Non-pigmented ciliary epithelial cell (primary cell): ENCODE data around the gene FAM168A.
"Not testable (repeated sequence)": the region's sequence is repeated elsewhere in the genome, so short reads cannot be mapped to it uniquely, and the experiment has no call there.

Source experiments
- DNase-seq: peaks from one replicate; pipeline ENCODE4 v3.0.0-alpha.2; 2010; ENCODE audit warnings: low read depth

FAM168A gene

DNA sequence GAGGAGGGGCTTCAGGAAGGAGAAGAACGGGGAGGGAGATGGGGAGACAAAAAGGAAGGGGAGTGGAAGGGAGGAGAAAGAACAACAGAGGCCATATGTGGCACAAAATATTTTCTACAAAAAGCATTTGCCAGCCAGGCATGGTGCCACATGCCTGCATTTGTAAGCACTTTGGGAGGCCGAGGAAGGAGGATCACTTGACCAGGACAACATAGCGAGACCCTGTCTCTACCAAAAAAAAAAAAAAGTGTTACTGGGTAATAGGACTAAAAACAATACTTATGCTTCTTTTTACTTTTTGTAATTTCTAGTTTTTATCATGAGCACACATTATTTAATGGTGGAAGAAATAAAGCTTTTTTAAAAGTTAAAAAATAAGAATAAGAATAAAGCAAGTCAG, 5.3 kb downstream of the FAM168A start:
- DNase-seq: no peak

DNA sequence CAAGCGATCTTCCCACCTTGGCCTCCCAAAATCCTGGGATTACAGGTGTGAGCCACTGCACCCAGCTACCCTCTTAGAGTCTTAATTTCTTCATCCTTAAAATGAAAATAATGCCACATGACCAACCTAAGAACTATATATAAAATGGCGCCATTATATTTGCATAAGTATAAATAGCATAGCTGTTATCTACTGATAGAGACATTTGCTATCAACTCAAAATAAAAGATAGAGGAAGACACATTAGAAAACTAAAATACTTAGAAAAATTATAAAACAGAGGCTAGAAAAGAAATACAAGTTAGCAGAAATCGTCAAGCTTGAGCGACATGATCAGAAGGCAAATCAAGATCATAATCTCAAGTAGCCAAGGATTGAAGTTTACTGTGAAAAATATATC, 6.2 kb downstream of the FAM168A start:
- no peak for DNase-seq

DNA sequence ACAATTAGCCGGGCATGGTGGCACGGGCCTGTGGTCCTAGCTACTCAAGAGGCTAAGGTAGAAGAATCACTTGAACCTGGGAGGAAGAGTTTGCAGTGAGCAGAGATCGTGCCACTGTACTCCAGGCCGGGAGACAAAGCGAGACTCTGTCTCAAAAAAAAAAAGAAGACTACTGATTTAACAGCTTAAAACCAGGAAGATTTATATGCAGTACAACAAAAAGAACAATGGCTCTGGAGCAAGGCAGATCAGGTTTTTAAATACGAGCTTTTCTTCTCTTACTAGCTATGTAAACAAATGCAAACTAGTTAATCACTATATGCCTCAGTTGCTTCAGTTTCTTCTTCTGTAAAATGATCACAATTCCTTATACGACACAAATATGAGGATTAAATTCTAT, 6.9 kb downstream of the FAM168A start:
- no peak for DNase-seq

GRCh38 chr11:73586791-73587190, 11.1 kb downstream of the FAM168A start:
- no peak for DNase-seq

DNA sequence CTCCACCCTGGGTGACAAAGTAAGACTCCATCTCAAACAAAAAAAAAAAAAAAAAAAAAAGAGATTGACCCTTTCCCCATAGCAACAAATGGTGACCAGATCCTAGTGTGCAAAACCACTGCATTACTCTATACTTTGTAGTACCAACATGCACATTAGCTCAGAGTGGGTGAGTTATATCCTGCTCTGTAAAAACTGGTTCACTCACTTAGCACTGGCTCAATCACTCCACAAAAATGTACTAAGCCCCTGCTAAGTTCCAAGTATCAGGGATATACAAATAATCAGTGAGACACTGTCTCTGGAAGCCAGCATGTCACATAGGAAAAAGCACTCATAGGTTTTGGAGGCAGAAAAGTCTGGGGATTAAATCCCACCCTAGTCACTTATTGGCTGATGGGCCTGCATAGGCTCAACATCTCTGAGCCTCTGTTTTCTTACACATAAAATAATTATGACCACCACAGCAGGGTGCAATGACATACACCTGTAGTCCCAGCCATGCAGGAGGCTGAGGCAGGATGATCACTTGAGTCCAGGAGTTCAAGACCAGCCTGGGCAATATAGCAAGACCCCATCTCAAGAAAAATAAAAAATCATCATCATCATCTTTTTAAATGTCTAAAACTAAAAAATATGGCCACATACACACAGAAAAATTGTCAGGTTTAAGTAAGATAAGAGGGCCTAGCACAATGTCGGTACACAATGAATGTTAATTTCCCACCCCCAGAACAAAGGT, 11.9 kb downstream of the FAM168A start:
- DNase-seq: peak; percentile 47

- DNase-seq: no peak
These were observed 13.1 kb downstream of the FAM168A start for GRCh38 chr11:73584831-73585230.

DNA sequence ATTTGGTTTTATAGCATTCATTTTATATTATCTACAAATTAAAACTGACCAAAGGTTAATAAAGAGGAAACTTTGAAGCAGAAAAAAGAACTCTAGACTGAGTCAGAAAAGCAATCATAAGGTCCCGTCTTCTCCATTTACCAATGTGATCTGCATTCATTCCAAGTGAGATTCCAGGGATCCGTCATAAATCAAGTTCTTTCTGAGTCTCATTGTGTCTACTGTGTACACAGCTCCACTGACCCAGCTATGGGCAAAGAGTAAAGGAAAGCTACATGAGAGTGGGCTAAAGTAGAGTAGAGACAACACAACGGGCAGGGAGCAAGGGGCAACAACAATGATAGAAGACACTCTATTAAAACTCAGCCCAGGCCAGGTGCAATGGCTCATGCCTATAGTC, 15.3 kb downstream of the FAM168A start:
- no peak for DNase-seq

DNA sequence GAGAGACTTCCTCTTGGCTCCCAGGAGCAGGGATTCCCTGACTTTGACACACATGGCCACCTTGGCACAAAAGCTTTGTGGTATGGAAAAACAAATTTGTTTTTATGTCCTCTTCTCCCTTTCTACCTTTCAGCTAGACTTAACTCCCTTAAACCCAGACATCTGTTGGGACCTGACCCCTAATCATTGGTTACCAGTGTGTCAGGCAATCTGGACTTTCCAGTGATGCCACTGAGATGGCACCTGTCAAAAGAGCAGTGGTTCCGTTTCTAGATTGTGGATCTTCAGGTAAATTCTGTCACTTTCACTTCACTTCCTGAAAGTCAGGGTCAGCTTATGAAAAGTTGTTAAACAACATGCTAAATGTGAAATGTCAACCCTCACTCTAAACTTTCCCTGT, 17.2 kb downstream of the FAM168A start:
- not testable (repeated sequence) for DNase-seq

GRCh38 chr11:73579641-73580434, 18.1 kb downstream of the FAM168A start:
- no peak for DNase-seq

GRCh38 chr11:73578592-73579185, 19.2 kb downstream of the FAM168A start:
- no peak for DNase-seq

GRCh38 chr11:73577496-73577917, 20.4 kb downstream of the FAM168A start:
- DNase-seq: no peak

- no peak for DNase-seq
These were observed 21.7 kb downstream of the FAM168A start for GRCh38 chr11:73576185-73576614.

- not testable (repeated sequence) for DNase-seq
These were observed 25.9 kb downstream of the FAM168A start for GRCh38 chr11:73571982-73572381.

- DNase-seq: peak; percentile 46
These were observed 27.3 kb downstream of the FAM168A start for GRCh38 chr11:73570415-73571114.

DNA sequence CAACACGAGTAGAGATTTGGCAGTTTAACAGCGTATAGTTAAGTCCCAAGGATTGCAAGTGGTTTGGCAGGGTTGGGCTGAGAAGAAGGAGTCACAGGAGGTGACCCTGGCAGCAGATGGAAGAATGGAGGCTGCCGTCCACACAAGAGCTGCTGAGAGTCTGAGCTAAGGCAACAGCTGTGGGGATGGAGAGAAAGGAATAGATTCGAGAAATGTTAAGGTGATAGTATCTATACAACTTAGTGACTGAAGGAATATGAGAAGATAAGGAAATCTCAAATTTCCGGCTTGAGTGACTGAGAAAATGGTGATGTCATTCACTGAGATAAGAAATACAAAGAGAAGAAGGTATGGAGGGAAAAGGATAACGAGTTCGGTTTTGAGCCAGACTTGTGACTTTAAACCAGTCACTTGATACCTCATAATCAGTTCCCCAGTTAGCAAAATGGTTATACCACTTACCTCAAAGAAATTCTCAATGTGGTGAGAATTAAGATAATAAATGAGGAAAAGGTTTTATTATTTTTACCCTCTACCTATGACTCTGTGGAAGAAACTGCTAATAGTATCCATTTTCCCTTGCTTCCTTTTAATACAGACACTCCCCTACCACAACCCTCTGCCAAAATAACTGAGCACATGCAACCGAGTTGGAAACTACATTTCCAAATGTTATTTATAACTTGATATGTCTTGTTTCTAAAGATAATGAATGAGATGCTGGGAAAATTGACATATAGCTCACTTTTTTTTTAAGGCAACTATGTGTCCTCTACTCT, 30.7 kb downstream of the FAM168A start:
- DNase-seq: no peak

GRCh38 chr11:73566422-73566821, 31.5 kb downstream of the FAM168A start:
- no peak for DNase-seq

GRCh38 chr11:73565804-73566203, 32.1 kb downstream of the FAM168A start:
- DNase-seq: no peak

DNA sequence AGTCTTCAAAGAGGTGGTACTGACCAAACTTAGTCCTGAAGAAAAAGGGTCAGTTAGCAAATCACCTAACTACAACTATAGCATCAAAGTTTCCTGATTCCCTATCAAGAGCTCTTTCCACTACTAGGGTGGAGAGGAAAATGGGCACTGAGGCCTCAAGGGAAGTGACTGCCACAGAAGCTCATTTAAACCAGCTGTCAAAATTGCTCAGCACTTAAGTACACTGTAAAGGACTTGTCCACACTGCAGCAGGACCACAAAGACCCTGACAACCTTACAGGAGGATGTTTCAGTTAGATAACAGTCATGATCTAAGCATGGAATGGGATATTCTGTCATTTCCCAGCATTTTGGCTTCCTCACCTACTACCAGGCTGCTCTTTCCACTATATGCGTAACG, 33.0 kb downstream of the FAM168A start:
- DNase-seq: no peak

GRCh38 chr11:73563539-73564200, 34.2 kb downstream of the FAM168A start:
- no peak for DNase-seq

DNA sequence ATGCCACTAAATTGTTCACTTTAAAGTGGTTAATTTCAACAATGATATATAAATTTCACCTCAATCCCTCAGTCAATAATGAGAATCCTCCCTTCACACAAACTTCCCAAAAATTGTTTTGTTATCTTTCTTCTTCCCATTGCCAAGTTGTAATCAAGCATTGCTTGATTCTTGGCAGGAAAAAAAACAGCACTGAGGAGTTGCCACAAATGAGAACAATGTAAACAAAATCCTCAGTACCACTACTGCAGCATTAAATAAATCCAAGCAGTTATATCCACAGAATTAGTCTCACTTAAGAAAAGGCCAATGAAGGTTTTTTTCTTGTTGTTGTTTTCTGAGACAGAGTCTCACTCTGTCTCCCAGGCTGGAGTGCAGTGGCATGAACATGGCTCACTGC, 38.2 kb downstream of the FAM168A start:
- DNase-seq: no peak

DNA sequence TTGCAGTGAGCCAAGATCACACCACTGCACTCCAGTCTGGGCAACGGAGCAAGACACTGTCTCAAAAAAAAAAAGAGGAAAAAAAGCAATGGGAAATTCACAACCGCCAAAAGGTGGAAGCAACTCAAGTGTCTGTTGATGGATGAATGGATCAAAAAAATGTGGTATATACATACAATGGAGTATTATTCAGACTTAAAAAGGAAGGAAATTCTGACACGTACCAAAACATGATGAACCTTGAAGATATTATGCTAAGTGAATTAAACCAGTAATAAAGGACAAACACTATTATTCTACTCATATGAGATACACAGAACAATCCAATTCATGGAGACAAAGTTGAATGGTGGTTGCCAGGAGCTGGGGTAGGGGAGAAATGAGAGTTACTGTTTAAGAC, 40.9 kb downstream of the FAM168A start:
- no peak for DNase-seq
